HCT116 (cell line): ENCODE results near the gene FBXW8. TPM values are rescaled to one million over a fixed set of nuclear protein-coding genes. Genes with fewer than 3 reads are reported as not detected.

Experiments used
- ATAC-seq: fragments of 200-7000 bp; cut with Tn5 transposase; 2 replicates; pipeline ENCODE4 v1.9.1; 2020; ENCODE audit warnings: mild to moderate bottlenecking, moderate library complexity
- BruUV-seq: library from RNA; stranded (reverse); fragments of 400-500 nt; replicated peaks from 2 replicates; lab custom pipeline; 2021; lab: Mats Ljungman, UMichigan
- CTCF ChIA-PET: fragments of 300-600 bp; sonication (Branson Sonifier 250); formaldehyde crosslinking; loops from one replicate; lab custom pipeline; 2021; ENCODE audit warnings: antibody characterized with exemption; lab: Charles Lee
- POLR2A ChIA-PET: fragments of 300-600, 350-600 bp; sonication (Branson Sonifier 250); formaldehyde crosslinking; loops from one replicate; lab custom pipeline; 2021; ENCODE audit warnings: antibody characterized with exemption; lab: Charles Lee
- RAD21 ChIA-PET, 2 experiments: fragments of 300-600 bp; sonication (Branson Sonifier 250); formaldehyde crosslinking; loops; one replicate each; lab custom pipeline; 2023; ENCODE audit warnings: low total read pairs in 2 of 2; ENCODE audit not compliant: uncharacterized antibody in 2 of 2, unreplicated experiment in 2 of 2, low non-redundant PET in 1 of 2; lab: Charles Lee
- DNase-seq: peaks from one replicate; pipeline ENCODE4 v3.0.0-alpha.2; 2010; ENCODE audit warnings: low read depth, low spot score
- H2AFZ ChIP-seq: fragments of 200-600 bp; shearing (Covaris generic), sonication (generic); 2 replicates; pipeline ENCODE4 v1.6.1; 2017; ENCODE audit warnings: low read depth, mixed run types, mixed read lengths, antibody characterized with exemption, low read length; ENCODE audit not compliant: poor library complexity, severe bottlenecking
- H3K27ac ChIP-seq: 2 replicates; pipeline ENCODE4 v1.5.1; 2012; ENCODE audit warnings: low read depth, low read length
- H3K27me3 ChIP-seq: fragments of 200-600 bp; sonication (generic); 2 replicates; pipeline ENCODE4 v1.6.1; 2016; ENCODE audit warnings: mixed run types, low read length, mixed read lengths; ENCODE audit not compliant: insufficient read depth
- H3K36me3 ChIP-seq, 2 experiments: fragments of 200-500 bp in 1 of 2; fragments of 200-600 bp in 1 of 2; sonication (Bioruptor generic) in 1 of 2; sonication (generic) in 1 of 2; 2 replicates each; pipeline versions ENCODE4 v1.5.1 to v1.6.1; 2014 to 2016; ENCODE audit warnings: low read length in 2 of 2, inconsistent platforms in 1 of 2, mixed read lengths in 1 of 2, mixed run types in 1 of 2; ENCODE audit not compliant: insufficient read depth in 2 of 2, control insufficient read depth in 1 of 2
- H3K4me1 ChIP-seq, 2 experiments: fragments of 200-600 bp in 1 of 2; sonication (generic) in 1 of 2; 2 replicates each; pipeline versions ENCODE4 v1.5.1 to v1.6.1; 2012 to 2017; ENCODE audit warnings: low read length in 2 of 2, inconsistent platforms in 1 of 2, mild to moderate bottlenecking in 1 of 2, mixed read lengths in 1 of 2, mixed run types in 1 of 2, moderate library complexity in 1 of 2; ENCODE audit not compliant: insufficient read depth in 2 of 2, control insufficient read depth in 1 of 2
- H3K4me2 ChIP-seq: fragments of 200-600 bp; sonication (generic); 2 replicates; pipeline ENCODE4 v1.6.1; 2017; ENCODE audit warnings: mixed run types, low read length, mixed read lengths
- H3K4me3 ChIP-seq, 2 experiments: fragments of 200-600 bp in 1 of 2; sonication (generic) in 1 of 2; replicated peaks in 1 of 2; 2 replicates each; pipeline ENCODE4 v1.5.1; 2011 to 2016; ENCODE audit warnings: low read length in 2 of 2, control low read depth in 1 of 2, low read depth in 1 of 2, mild to moderate bottlenecking in 1 of 2, mixed read lengths in 1 of 2, mixed run types in 1 of 2
- H3K79me2 ChIP-seq: fragments of 200-600 bp; sonication (generic); 2 replicates; pipeline ENCODE4 v1.6.1; 2017; ENCODE audit warnings: mild to moderate bottlenecking, mixed run types, low read length, moderate library complexity, mixed read lengths; ENCODE audit not compliant: insufficient read depth
- H3K9ac ChIP-seq: fragments of 200-600 bp; sonication (generic); 2 replicates; pipeline ENCODE4 v1.6.1; 2016; ENCODE audit warnings: low read length, mixed read lengths
- H3K9me2 ChIP-seq: fragments of 200-600 bp; sonication (generic), shearing (Covaris generic); 2 replicates; pipeline ENCODE4 v1.6.1; 2017; ENCODE audit warnings: mixed run types, mild to moderate bottlenecking, moderate library complexity; ENCODE audit not compliant: insufficient read depth
- H3K9me3 ChIP-seq, 2 experiments: fragments of 200-500 bp in 1 of 2; fragments of 200-600 bp in 1 of 2; sonication (Bioruptor generic) in 1 of 2; sonication (generic) in 1 of 2; 2 replicates each; pipeline ENCODE4 v1.6.1; 2014 to 2017; ENCODE audit warnings: low read length in 2 of 2, mixed read lengths in 2 of 2, inconsistent platforms in 1 of 2, low read depth in 1 of 2, mild to moderate bottlenecking in 1 of 2, mixed run types in 1 of 2, moderate library complexity in 1 of 2; ENCODE audit not compliant: control insufficient read depth in 1 of 2, insufficient read depth in 1 of 2
- H4K20me1 ChIP-seq: fragments of 200-600 bp; sonication (generic), shearing (Covaris generic); 2 replicates; pipeline ENCODE4 v1.6.1; 2017; ENCODE audit warnings: mixed run types, mild to moderate bottlenecking, moderate library complexity; ENCODE audit not compliant: insufficient read depth
- POLR2A ChIP-seq: IDR thresholded peaks from 2 replicates; pipeline ENCODE4 v1.7.0; 2011; ENCODE audit warnings: borderline replicate concordance; ENCODE audit not compliant: insufficient read depth, insufficient read length; ENCODE audit errors: extremely low read depth
- SIN3A ChIP-seq: IDR thresholded peaks from 2 replicates; pipeline ENCODE4 v1.6.1; 2012; ENCODE audit warnings: low read depth
- TCF7L2 ChIP-seq: IDR thresholded peaks from 2 replicates; pipeline ENCODE4 v1.7.0; 2011; ENCODE audit warnings: borderline replicate concordance, inconsistent platforms; ENCODE audit not compliant: insufficient read depth, insufficient read length; ENCODE audit errors: extremely low read depth
- ZFX ChIP-seq: fragments of 450-650 bp; IDR thresholded peaks from 2 replicates; pipeline ENCODE4 v1.6.1; 2017
- ZNF274 ChIP-seq: fragments of 200-500 bp; sonication (Bioruptor generic); IDR thresholded peaks from 2 replicates; pipeline ENCODE4 v1.6.1; 2014; ENCODE audit warnings: mild to moderate bottlenecking, low read depth, low read length, inconsistent platforms
- intact Hi-C: fragments of 100-400 bp; cut with micrococcal nuclease; formaldehyde crosslinking; loops from 2 replicates; pipeline ENCODE4 v1.10.0; 2022
- total RNA-seq: library from RNA; stranded (reverse); gene quantifications from one replicate; pipeline ENCODE4 v1.2.1, GENCODE V29; 2021; ENCODE audit not compliant: unreplicated experiment
- TF ChIP-seq, protein P1 (sequence below): IDR thresholded peaks from 2 replicates; pipeline ENCODE4 v1.6.1; 2012
- TF ChIP-seq, protein P2 (sequence below): IDR thresholded peaks from 2 replicates; pipeline ENCODE4 v1.6.1; 2012; ENCODE audit warnings: low read depth

The FBXW8 gene
- total RNA-seq, 1 experiment from 2014 or later: 14.6 TPM

DNA sequence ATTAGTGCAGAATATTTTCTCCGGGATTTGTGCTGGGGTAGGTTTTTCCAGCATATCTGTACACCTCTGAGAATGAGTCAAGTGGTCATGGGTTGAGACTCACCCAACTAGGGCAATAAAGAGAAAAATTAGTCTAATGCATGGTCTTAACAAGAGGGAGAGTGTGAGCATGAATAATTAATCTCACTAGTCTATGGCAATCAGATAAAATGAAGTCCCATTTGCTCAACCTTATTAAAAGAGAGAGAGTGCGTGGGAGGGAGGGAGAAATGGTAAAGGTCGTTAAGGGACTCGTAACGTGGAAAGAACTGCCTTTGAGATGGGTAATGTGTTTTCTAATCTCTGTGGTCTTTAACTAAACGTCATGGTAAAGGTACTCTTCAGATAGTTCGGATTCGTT lies 96.8 kb downstream of the FBXW8 start:
- no TSS peak for BruUV-seq
- Histone ChIP-seq H3K36me3 (0 out of 4 replicates have a peak, but pooled peaks cover 0 to 3% of the 10 kb centered on the region in 2 experiments), H3K27ac (no peak overlapping the region), H3K9me2 (no peaks in the 10 kb centered on the region), H4K20me1 (no peaks in the 10 kb centered on the region), H3K9ac (no peak overlapping the region), H2AFZ (no peak overlapping the region), H3K9me3 (no peaks in the 10 kb centered on the region), H3K27me3 (no peaks in the 10 kb centered on the region), H3K4me2 (no peak overlapping the region), H3K4me1 (no peaks in the 10 kb centered on the region), H3K4me3 (no peak overlapping the region), H3K79me2 (no peaks in the 10 kb centered on the region)
- no peak for TF ChIP-seq SIN3A
- TF ChIP-seq TCF7L2: no peak
- TF ChIP-seq, protein P1, sequence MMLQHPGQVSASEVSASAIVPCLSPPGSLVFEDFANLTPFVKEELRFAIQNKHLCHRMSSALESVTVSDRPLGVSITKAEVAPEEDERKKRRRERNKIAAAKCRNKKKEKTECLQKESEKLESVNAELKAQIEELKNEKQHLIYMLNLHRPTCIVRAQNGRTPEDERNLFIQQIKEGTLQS: no peak
- no peak for TF ChIP-seq ZNF274
- no peak for TF ChIP-seq ZFX
- no peak for TF ChIP-seq POLR2A
- TF ChIP-seq, protein P2, sequence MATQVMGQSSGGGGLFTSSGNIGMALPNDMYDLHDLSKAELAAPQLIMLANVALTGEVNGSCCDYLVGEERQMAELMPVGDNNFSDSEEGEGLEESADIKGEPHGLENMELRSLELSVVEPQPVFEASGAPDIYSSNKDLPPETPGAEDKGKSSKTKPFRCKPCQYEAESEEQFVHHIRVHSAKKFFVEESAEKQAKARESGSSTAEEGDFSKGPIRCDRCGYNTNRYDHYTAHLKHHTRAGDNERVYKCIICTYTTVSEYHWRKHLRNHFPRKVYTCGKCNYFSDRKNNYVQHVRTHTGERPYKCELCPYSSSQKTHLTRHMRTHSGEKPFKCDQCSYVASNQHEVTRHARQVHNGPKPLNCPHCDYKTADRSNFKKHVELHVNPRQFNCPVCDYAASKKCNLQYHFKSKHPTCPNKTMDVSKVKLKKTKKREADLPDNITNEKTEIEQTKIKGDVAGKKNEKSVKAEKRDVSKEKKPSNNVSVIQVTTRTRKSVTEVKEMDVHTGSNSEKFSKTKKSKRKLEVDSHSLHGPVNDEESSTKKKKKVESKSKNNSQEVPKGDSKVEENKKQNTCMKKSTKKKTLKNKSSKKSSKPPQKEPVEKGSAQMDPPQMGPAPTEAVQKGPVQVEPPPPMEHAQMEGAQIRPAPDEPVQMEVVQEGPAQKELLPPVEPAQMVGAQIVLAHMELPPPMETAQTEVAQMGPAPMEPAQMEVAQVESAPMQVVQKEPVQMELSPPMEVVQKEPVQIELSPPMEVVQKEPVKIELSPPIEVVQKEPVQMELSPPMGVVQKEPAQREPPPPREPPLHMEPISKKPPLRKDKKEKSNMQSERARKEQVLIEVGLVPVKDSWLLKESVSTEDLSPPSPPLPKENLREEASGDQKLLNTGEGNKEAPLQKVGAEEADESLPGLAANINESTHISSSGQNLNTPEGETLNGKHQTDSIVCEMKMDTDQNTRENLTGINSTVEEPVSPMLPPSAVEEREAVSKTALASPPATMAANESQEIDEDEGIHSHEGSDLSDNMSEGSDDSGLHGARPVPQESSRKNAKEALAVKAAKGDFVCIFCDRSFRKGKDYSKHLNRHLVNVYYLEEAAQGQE: no peak
- POLR2A ChIA-PET: no interaction called here
- RAD21 ChIA-PET: no interaction called here
- CTCF ChIA-PET: no interaction called here
- intact Hi-C loops: no loop called here
- ATAC-seq: no peak
- no peak for DNase-seq
